OCI-LY3 (cell line): Measurements from ENCODE around the gene RRAS2.

Source experiments
- EZH2phosphoT487 ChIP-seq: fragments of 200-600 bp; shearing (Covaris generic); IDR thresholded peaks from 2 replicates; pipeline ENCODE4 v1.6.1; 2018; ENCODE audit warnings: antibody characterized with exemption, mixed run types, low read depth
- TF ChIP-seq, protein P1 (sequence below): fragments of 200-600, 300-600 bp; sonication (generic); IDR thresholded peaks from 2 replicates; pipeline ENCODE4 v1.5.1; 2014; ENCODE audit warnings: antibody characterized with exemption, low read length, low read depth

DNA sequence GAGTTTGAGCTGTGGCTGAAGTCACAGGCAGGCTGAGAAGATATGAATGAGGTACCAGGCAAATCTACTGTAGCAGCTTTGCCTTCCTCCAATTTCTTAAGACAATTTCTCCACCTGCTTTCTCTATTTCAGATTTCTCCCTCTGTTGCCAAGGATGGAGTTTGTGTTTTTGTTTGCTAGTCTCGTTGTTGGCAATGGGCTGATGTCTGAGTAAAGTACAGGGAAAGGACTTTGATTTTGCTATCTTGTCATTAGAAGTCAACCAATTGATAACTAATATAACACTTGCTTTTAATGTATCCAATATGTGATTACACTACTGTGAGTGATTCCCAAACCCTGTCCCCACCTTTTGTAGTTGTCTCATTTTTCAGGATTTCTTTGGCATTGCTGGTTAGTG lies 40.1 kb upstream of the RRAS2 start:
- TF ChIP-seq, protein P1, sequence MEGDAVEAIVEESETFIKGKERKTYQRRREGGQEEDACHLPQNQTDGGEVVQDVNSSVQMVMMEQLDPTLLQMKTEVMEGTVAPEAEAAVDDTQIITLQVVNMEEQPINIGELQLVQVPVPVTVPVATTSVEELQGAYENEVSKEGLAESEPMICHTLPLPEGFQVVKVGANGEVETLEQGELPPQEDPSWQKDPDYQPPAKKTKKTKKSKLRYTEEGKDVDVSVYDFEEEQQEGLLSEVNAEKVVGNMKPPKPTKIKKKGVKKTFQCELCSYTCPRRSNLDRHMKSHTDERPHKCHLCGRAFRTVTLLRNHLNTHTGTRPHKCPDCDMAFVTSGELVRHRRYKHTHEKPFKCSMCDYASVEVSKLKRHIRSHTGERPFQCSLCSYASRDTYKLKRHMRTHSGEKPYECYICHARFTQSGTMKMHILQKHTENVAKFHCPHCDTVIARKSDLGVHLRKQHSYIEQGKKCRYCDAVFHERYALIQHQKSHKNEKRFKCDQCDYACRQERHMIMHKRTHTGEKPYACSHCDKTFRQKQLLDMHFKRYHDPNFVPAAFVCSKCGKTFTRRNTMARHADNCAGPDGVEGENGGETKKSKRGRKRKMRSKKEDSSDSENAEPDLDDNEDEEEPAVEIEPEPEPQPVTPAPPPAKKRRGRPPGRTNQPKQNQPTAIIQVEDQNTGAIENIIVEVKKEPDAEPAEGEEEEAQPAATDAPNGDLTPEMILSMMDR, result no peak
- TF ChIP-seq EZH2phosphoT487, result no peak
